Measurements from ENCODE around the gene FOCAD.
A peak's percentile ranks its signal among the peaks of the same experiment; 100 is the strongest.
"Not testable (repeated sequence)": the region's sequence is repeated elsewhere in the genome, so short reads cannot be mapped to it uniquely, and the experiment has no call there.

The FOCAD gene

DNA sequence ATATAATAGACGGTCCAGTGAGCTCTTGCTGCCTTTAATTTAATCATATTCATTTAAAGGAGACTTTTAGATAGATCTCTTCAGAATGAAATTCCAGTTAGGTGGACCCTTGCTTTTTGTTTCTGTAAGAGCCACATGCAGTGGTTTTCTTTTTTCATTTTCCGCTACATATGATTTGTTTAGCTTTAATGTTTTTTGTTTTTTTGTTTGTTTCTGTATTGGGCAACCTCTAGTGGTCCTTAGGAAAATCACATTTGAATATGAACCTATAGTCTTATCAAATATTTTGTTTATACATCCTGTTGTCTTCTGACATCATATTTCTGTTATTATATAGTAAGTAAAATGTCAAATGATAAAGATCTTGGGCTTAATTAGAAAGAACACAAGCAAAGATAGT lies 196.6 kb downstream of the FOCAD start:
- DNase-seq, result no peak

GRCh38 chr9:20884985-20885593 lies 201.0 kb downstream of the FOCAD start:
- peak in 4 of 5 experiments; percentile 2 to 64 (median 36) for DNase-seq

DNA sequence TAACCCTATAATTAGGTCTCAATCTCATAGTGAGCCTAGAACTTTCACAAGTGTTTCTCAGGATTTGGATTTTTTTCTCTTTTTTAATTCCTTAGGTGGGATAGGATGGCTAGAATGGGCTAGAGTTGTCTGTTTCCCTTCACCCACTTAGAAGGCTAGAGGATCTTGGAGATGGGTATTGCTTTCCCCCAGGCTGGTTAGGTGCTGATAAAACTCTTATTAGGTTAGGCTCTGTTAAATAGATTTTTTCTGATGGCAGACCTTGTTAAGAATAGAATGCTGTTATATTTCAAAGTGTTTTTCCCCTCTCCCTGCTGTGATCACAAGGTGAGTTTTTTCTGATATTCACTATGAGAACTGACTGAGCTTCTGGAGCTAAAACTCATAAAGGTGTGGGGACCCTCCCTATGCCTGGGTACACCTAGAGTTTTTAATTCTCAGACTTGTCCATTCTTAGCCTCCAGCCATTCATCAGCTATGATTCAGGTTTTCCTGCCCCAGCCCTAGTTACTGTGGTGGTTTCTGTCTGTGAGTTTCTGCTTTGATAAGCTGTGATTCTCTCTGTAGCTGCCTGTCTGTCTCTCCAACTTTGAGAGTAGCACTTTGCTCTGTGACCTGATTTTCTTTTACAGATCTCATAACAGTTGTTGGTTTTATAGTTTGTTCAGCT lies 215.0 kb downstream of the FOCAD start:
- no peak for DNase-seq

DNA sequence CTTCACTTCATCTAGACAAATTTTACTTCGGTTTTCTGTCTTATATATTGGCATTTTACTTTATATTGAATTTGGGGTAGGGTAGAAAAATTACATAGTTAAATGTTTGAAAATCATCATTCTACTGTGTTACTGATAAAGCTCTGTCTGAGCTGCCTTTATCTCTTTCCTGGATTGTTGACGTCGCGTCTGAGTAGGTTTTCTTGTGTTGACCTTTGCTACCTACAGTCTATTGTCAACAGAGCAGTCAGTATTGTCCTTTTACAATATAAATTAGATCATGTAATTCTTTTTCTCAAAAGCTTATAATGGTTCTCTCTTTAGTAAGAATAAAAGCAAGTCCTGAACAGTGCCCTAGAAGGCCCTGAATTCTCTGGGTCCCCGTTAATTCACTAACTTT lies 219.2 kb downstream of the FOCAD start:
- no peak for DNase-seq

DNA sequence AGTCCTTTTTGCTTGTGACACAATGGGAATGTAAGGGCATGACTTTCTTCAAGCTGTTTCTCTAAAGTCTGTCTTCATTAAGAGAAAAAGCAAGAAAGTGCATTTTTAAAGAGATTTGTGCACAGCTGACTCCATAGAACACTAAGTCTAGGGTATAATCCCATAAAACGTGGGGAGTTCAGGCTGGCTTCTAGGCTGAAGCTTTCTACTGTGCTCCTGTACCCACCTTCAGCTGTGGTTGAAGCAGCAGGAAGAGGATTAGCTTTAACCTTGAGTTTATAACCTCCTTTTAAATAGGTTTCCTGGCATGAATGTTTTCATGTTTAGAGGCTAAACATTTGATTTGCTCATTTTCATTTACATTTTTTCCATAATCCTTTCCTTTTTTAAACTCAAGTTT lies 220.9 kb downstream of the FOCAD start:
- no peak for DNase-seq

DNA sequence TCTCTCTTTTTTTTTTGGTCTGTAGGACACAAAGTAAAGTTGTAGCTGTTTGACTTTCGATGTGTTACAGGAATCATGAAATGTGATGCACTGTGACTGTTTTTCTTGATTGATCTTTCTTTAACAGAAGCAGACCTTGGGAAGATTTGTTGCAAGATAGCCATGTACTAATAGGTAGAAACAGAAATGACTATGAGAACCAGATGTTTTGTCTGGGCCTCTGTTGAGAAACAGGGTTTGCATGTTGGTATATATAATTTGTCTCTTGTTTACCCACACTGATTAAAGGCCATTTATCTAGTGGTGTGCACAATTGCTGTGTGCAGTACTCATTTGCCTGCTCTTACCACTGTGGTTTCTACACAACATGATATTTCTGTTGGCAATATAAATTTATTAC lies 222.3 kb downstream of the FOCAD start:
- peak in 1 of 5 experiments; percentile 19 for DNase-seq

DNA sequence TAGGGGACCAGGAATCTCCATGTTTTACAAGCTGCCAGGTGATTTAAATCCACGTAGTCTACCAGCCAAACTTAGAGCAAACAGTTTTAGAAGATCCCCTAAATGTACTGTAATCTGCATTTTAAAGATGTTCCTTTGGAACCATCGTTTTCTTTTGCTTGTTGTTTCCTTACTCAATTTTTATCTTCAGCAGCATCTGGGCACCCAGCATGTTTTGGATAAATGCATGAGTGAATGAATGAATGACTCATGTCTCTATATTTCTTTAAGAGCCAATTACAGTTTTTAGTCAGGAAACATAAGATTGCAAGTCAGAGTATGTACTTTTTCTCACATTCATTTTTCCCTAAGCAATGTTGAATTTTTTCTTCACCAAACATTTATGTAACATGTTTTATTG lies 224.4 kb downstream of the FOCAD start:
- DNase-seq, result no peak

DNA sequence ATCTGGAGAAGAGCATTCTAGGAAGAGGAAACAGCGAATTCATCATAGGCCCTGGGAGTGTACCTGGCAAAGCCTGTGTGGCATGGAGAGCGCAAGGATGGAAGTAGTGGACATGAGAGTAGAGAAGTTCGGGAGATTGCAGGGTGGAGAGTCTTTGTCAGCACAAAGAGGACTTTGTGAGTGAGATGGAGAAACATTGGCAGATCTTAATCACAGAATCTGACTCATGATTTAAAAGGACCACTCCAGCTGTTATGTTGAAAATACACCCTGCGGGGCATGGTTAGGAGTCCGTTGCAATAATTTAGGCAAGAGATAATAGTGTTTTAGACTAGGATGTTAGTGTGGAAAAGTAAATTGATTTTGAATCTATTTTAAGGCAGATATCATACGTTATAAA lies 230.5 kb downstream of the FOCAD start:
- no peak for DNase-seq

DNA sequence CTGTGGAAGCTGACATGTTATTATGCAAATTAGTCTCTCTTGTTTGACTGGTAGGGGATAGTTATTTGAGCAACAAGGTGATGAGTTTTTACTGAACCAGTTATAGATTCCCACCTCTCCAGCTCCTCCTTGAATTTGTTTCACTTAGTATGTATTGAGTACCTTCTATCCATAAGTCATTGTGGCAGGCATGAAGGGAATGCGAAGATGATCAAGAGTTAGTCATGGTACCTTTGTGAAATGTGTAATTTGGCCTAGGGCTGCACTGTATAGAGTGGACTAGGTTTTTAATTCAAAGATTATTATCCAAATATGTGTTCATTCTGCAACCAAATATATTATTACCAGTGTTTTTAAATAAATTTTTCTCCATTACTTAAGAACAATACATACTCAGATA lies 237.3 kb downstream of the FOCAD start:
- no peak for DNase-seq

DNA sequence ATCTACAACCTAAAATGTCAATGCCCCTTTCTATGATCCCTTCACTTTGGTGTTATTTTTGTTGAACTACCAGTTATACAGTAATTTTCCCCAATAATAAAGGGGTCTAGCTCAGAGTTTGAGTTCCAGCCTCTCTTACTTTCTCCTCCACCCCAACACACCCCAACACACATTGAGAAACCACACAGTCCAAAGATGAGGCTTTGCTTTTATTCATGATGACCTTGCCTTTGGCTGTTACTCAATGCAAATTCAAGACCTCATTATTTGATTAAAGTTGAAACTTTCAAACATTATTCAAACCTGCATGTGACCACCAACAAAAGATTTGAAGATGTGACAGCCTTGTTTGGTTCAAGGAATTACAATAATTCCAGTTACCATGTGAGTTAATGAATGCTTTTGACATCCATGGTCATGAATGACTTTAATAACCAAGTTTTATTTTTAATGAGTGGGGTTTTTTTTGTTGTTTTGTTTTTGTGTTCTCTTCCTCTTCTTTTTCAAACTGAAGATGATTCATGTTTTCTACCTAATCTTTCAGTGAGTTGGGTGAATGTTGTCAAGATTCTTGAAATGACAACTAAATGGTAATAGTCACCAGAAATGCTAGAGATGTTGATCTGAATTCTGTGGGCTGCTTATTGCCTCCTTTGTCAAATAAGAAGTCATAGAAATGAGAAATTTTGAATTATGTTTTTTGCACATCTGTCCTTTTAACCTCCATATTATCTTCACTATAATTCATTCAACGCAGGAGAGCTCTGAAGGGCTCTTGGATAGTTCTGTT lies 241.4 kb downstream of the FOCAD start:
- DNase-seq, result peak in 1 of 5 experiments; percentile 51

- no peak for DNase-seq
Measured at GRCh38 chr9:20929276-20929675, 245.2 kb downstream of the FOCAD start.

- no peak for DNase-seq
Measured at GRCh38 chr9:20930836-20931235, 246.8 kb downstream of the FOCAD start.

DNA sequence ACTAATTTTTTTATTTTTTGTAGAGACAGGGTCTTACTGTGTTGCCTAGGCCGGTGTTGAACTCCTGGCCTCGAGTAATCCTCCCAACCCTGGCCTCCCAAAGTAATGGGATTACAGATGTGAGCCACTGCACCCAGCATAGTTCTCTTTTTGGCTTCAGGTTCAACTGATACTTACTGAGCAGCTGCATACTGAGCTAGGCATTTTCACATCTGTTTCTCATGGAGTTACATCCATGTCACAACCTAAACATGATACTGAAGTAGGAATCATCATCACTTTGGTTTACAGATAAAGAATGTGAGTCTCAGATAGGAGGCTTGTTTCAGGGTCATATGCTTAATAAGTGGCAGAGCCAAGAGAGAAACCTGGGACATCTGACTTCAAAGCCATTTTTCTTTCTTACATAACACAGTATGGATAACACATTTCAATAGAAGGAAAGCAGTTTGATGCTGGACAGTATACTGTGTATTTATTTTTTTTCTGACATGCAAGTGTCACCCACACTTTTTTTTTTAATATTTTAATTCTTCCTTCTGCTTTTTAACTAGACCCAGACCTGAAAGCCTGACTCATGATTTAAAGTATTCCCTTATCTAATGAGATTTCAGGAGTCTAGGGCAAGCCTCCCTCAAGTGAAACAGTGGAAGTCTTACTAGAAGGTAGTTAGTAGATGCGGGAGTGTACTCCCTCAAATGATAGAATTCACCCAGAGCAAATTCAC lies 256.6 kb downstream of the FOCAD start:
- no peak for DNase-seq

DNA sequence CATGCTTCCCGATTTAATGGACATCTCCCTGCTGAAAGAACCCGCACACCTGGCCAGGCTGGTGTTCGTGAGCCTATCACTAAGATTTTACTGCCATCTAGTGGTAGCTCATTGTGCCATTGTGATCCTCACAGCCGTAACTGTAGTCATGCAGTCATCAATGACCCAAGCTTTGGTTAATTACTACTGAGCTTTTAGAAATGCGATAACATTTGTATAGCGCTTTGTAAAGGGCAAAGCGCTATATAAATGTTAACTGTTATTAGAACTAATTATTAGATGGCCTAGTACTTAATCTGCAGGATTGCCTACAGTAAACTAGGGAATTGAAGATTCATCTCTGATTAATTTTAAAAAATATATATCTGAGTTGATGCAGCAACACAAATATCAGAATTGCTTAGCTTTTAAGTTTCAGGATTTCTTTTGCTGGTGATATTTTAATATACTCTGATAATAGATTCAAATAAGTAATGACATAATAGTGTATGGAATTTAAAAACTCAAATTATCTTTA lies 257.2 kb downstream of the FOCAD start:
- peak in 4 of 5 experiments; percentile 6 to 69 (median 23) for DNase-seq

- no peak for DNase-seq
Measured at GRCh38 chr9:20944507-20944906, 260.4 kb downstream of the FOCAD start.

GRCh38 chr9:20945269-20945668 lies 261.2 kb downstream of the FOCAD start:
- DNase-seq, result no peak

GRCh38 chr9:20945856-20946255 lies 261.8 kb downstream of the FOCAD start:
- DNase-seq, result no peak

DNA sequence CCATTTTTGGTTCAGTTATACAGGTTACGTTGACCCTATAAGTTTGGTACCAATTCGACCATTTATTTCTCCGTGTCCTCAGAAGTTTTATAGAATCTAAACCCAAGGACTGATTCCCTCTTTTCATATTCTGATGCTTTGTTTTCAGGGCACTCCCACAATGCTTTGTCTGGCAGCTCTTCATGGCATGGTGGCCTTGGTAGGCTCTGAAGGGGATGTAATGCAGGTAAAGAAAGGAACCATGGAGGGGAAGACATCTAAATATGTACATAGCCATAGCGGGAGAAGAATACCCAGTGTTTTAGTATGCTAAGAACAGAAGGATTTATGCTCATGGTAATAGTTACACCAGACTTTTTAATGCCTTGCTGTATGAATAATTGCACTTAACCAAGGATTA lies 264.6 kb downstream of the FOCAD start:
- no peak for DNase-seq

GRCh38 chr9:20950707-20951106 lies 266.6 kb downstream of the FOCAD start:
- no peak for DNase-seq

- DNase-seq, result no peak
Measured at GRCh38 chr9:20962536-20963225, 278.6 kb downstream of the FOCAD start.

DNA sequence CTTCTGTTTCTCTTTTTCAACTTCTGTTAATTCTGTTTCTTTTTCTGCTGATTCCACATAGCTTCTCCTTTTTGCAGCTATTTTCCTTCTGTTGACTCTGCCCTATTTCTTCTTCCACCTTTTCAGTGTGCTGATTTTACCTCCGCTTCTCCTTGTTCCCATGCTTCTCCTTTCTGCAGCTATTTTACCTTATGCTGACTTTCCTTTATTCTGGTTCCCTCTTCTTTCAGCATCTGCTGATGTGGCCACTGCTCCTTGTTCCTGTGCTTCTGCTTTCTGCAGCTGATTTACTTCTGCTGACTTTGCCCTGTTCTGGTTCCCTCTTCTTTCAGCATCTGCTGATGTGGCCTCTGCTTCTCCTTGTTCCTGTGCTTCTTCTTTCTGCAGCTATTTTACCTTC lies 288.6 kb downstream of the FOCAD start:
- no peak for DNase-seq

GRCh38 chr9:20973246-20973947 lies 289.3 kb downstream of the FOCAD start:
- DNase-seq, result not testable (repeated sequence)
